Epithelial cell of esophagus (primary cell): ENCODE data around the gene CD8B2.
A peak's percentile ranks its signal among the peaks of the same experiment; 100 is the strongest.
"Not testable (repeated sequence)": the region's sequence is repeated elsewhere in the genome, so short reads cannot be mapped to it uniquely, and the experiment has no call there.

Experiments
- DNase-seq: peaks from one replicate; pipeline ENCODE4 v3.0.0; 2010; ENCODE audit warnings: low read depth
- H3K4me3 ChIP-seq: 2 replicates; pipeline ENCODE4 v1.5.1; 2011; ENCODE audit warnings: mild to moderate bottlenecking, low read length, control low read depth
- CTCF ChIP-seq: IDR thresholded peaks from 2 replicates; pipeline ENCODE4 v1.5.1; 2011; ENCODE audit warnings: low read depth, mild to moderate bottlenecking, low read length, control low read depth, inconsistent platforms; ENCODE audit not compliant: insufficient read depth; ENCODE audit errors: missing control alignments

CD8B2 gene

GRCh38 chr2:106560773-106561172 lies 73.6 kb downstream of the CD8B2 start:
- DNase-seq = no peak
- H3K4me3 ChIP-seq = no peak overlapping the region
- no peak for TF ChIP-seq CTCF

GRCh38 chr2:106561356-106561755 lies 74.2 kb downstream of the CD8B2 start:
- H3K4me3 ChIP-seq = no peak overlapping the region
- TF ChIP-seq CTCF = no peak
- DNase-seq = no peak

- H3K4me3 ChIP-seq = no peak overlapping the region
- DNase-seq = no peak
- TF ChIP-seq CTCF = no peak
These were observed 74.6 kb downstream of the CD8B2 start for GRCh38 chr2:106561803-106562202.

GRCh38 chr2:106562268-106563186 lies 75.4 kb downstream of the CD8B2 start:
- DNase-seq = no peak
- TF ChIP-seq CTCF = peak; percentile 17
- H3K4me3 ChIP-seq = no peak overlapping the region

- DNase-seq = no peak
- no peak overlapping the region for H3K4me3 ChIP-seq
These were observed 76.0 kb downstream of the CD8B2 start for GRCh38 chr2:106563195-106563594.

GRCh38 chr2:106565599-106565998 lies 78.4 kb downstream of the CD8B2 start:
- peak; percentile 11 for DNase-seq
- TF ChIP-seq CTCF = no peak
- no peak overlapping the region for H3K4me3 ChIP-seq

More at GRCh38 chr2:106563195-106563594, 76.0 kb downstream of the CD8B2 start:
- TF ChIP-seq CTCF = no peak

- DNase-seq = peak; percentile 53
- no peak for TF ChIP-seq CTCF
These were observed 78.9 kb downstream of the CD8B2 start for GRCh38 chr2:106566050-106566449.

GRCh38 chr2:106566484-106566883 lies 79.3 kb downstream of the CD8B2 start:
- DNase-seq, H3K4me3 ChIP-seq: not testable (repeated sequence)

More at GRCh38 chr2:106566050-106566449, 78.9 kb downstream of the CD8B2 start:
- H3K4me3 ChIP-seq = no peak overlapping the region
